Mesenchymal stem cell (in vitro differentiated cells and primary cell): ENCODE results near the gene MTRFR. TPM values are rescaled to one million over a fixed set of nuclear protein-coding genes. Genes with fewer than 3 reads are reported as not detected.

Source experiments
- DNase-seq: peaks from one replicate; pipeline ENCODE4 v3.0.0-alpha.2; 2013
- H2AFZ ChIP-seq: one replicate; pipeline ENCODE4 v1.6.1; 2013; ENCODE audit warnings: low read depth, mild to moderate bottlenecking, control low read depth, inconsistent platforms, low read length, moderate library complexity
- H2AK5ac ChIP-seq: 2 replicates; pipeline ENCODE4 v1.6.1; 2013; ENCODE audit warnings: low read length, moderate library complexity, mild to moderate bottlenecking, inconsistent platforms; ENCODE audit not compliant: severe bottlenecking
- H2BK120ac ChIP-seq: one replicate; pipeline ENCODE4 v1.6.1; 2013; ENCODE audit warnings: low read depth, mild to moderate bottlenecking, inconsistent platforms, low read length, moderate library complexity
- H2BK12ac ChIP-seq, 2 experiments: one replicate each; pipeline ENCODE4 v1.6.1; 2013; ENCODE audit warnings: inconsistent platforms in 2 of 2, low read length in 2 of 2, mild to moderate bottlenecking in 2 of 2, moderate library complexity in 2 of 2, control low read depth in 1 of 2
- H2BK15ac ChIP-seq: one replicate; pipeline ENCODE4 v1.6.1; 2013; ENCODE audit warnings: mild to moderate bottlenecking, low read depth, inconsistent platforms; ENCODE audit not compliant: poor library complexity, severe bottlenecking
- H2BK5ac ChIP-seq: 2 replicates; pipeline ENCODE4 v1.6.1; 2013; ENCODE audit warnings: low read depth, mild to moderate bottlenecking, low read length, control low read depth, inconsistent platforms; ENCODE audit not compliant: poor library complexity, severe bottlenecking
- H3K14ac ChIP-seq, 2 experiments: one replicate each; pipeline ENCODE4 v1.6.1; 2013; ENCODE audit warnings: inconsistent platforms in 2 of 2, low read length in 2 of 2, control low read depth in 1 of 2, mild to moderate bottlenecking in 1 of 2, moderate library complexity in 1 of 2
- H3K18ac ChIP-seq, 2 experiments: one replicate each; pipeline ENCODE4 v1.6.1; 2013; ENCODE audit warnings: inconsistent platforms in 2 of 2, low read length in 2 of 2, control low read depth in 1 of 2, low read depth in 1 of 2, mild to moderate bottlenecking in 1 of 2
- H3K23ac ChIP-seq, 2 experiments: one replicate each; pipeline ENCODE4 v1.6.1; 2013; ENCODE audit warnings: inconsistent platforms in 2 of 2, low read length in 2 of 2, mild to moderate bottlenecking in 2 of 2, moderate library complexity in 2 of 2, control low read depth in 1 of 2
- H3K27ac ChIP-seq: 2 replicates; pipeline ENCODE4 v1.5.1; 2013; ENCODE audit warnings: mild to moderate bottlenecking, moderate library complexity, low read length, control low read depth, inconsistent platforms; ENCODE audit not compliant: poor library complexity, severe bottlenecking
- H3K27me3 ChIP-seq, 2 experiments: 2 replicates each; pipeline versions ENCODE4 v1.6.1 to v1.7.0; 2013; ENCODE audit warnings: low read length in 2 of 2, mild to moderate bottlenecking in 2 of 2, moderate library complexity in 2 of 2, control low read depth in 1 of 2, inconsistent platforms in 1 of 2; ENCODE audit not compliant: control insufficient read depth in 1 of 2, insufficient read depth in 1 of 2
- H3K36me3 ChIP-seq, 2 experiments: 2 replicates each; pipeline versions ENCODE4 v1.6.1 to v1.7.0; 2013; ENCODE audit warnings: low read length in 2 of 2, control low read depth in 1 of 2, inconsistent platforms in 1 of 2, low read depth in 1 of 2, mild to moderate bottlenecking in 1 of 2; ENCODE audit not compliant: insufficient read depth in 2 of 2, control insufficient read depth in 1 of 2
- H3K4ac ChIP-seq, 2 experiments: one replicate each; pipeline ENCODE4 v1.6.1; 2013; ENCODE audit warnings: inconsistent platforms in 2 of 2, low read length in 2 of 2, mild to moderate bottlenecking in 2 of 2, moderate library complexity in 2 of 2, control low read depth in 1 of 2, low read depth in 1 of 2
- H3K4me1 ChIP-seq: 2 replicates; pipeline ENCODE4 v1.6.1; 2013; ENCODE audit warnings: low read depth, low read length, control low read depth; ENCODE audit not compliant: control insufficient read depth, insufficient read depth
- H3K4me2 ChIP-seq: 2 replicates; pipeline ENCODE4 v1.6.1; 2013; ENCODE audit warnings: low read length, mild to moderate bottlenecking, inconsistent platforms; ENCODE audit not compliant: poor library complexity, severe bottlenecking
- H3K4me3 ChIP-seq, 2 experiments: 2 replicates each; pipeline versions ENCODE4 v1.5.1 to v1.7.0; 2013; ENCODE audit warnings: low read length in 2 of 2, mild to moderate bottlenecking in 2 of 2, control low read depth in 1 of 2, low read depth in 1 of 2; ENCODE audit not compliant: insufficient read depth in 1 of 2
- H3K79me1 ChIP-seq: replicated peaks from 2 replicates; pipeline ENCODE4 v1.6.1; 2013; ENCODE audit warnings: mild to moderate bottlenecking, control low read depth, low read length, inconsistent platforms; ENCODE audit not compliant: poor library complexity, severe bottlenecking
- H3K9ac ChIP-seq: 2 replicates; pipeline ENCODE4 v1.7.0; 2013; ENCODE audit warnings: mild to moderate bottlenecking, low read length, moderate library complexity
- H3K9me3 ChIP-seq: 2 replicates; pipeline ENCODE4 v1.7.0; 2013; ENCODE audit warnings: mild to moderate bottlenecking, low read length; ENCODE audit not compliant: control insufficient read depth
- H4K8ac ChIP-seq: one replicate; pipeline ENCODE4 v1.6.1; 2013; ENCODE audit warnings: inconsistent platforms, mild to moderate bottlenecking, low read length, moderate library complexity
- H4K91ac ChIP-seq: one replicate; pipeline ENCODE4 v1.6.1; 2013; ENCODE audit warnings: mild to moderate bottlenecking, low read length, inconsistent platforms
- WGBS: methylation state at CpG from one replicate; pipeline ENCODE4 v1.1.7; 2013; ENCODE audit warnings: mixed read lengths; 5-methylcytosine and 5-hydroxymethylcytosine counted together
- polyA plus RNA-seq, 2 experiments: library from polyadenylated mRNA; stranded (reverse); fragments of 200-250 nt; gene quantifications; one replicate each; pipeline ENCODE4 v1.2.3, GENCODE V29; 2013

MTRFR gene
- polyA plus RNA-seq (2013, experiment 1 of 2), result 11.6 TPM
- 12.5 TPM for polyA plus RNA-seq (2013, experiment 2 of 2)

GRCh38 chr12:123232807-123233504, at the start of gene MTRFR, which contains the start of gene MPHOSPH9:
MTRFR (plus strand) TSS chr12:123233436; CDS start chr12:123253675, 20,239 bp downstream.
MPHOSPH9 (minus strand) TSS chr12:123233141; CDS start chr12:123230364, 2,777 bp downstream.
- Histone ChIP-seq H2BK15ac (peak within 1 kb of the TSS; percentile 84), H3K27me3 (no peaks in the 10 kb centered on the region), H3K9me3 (no peaks in the 10 kb centered on the region), H2AFZ (peak within 1 kb of the TSS; percentile 83), H3K9ac (peak within 1 kb of the TSS; percentile 97), H4K8ac (peak within 1 kb of the TSS; percentile 49), H3K14ac (peak within 1 kb of the TSS in 1 of 2 experiments; percentile 91), H2BK12ac (peak within 1 kb of the TSS; percentile 32 to 65), H2BK120ac (no peak within 1 kb of the TSS), H3K4me3 (peak within 1 kb of the TSS; percentile 82 to 98), H3K27ac (peak within 1 kb of the TSS; percentile 67), H3K4ac (peak within 1 kb of the TSS; percentile 58 to 92), H3K4me2 (peak within 1 kb of the TSS; percentile 77), H3K4me1 (peaks cover 5% of the 10 kb centered on the region), H3K23ac (peak within 1 kb of the TSS in 1 of 2 experiments; percentile 66), H2BK5ac (no peak within 1 kb of the TSS), H3K79me1 (peaks cover 6% of the 10 kb centered on the region), H4K91ac (peak within 1 kb of the TSS; percentile 57), H2AK5ac (peak within 1 kb of the TSS; percentile 43), H3K18ac (peak within 1 kb of the TSS; percentile 78 to 90), H3K36me3 (peaks cover 3 to 4% of the 10 kb centered on the region in 2 experiments)
- peak; percentile 100 for DNase-seq
- WGBS, result under 1% methylated on average over 57 of the region's 66 CpGs

GRCh38 chr12:123187637-123188036, 45.6 kb upstream of the MTRFR start:
- no peaks in the 10 kb centered on the region for H3K9me3 ChIP-seq
- H3K14ac ChIP-seq, result no peak overlapping the region
- no peak overlapping the region for H2BK15ac ChIP-seq
- no peak overlapping the region for H2AFZ ChIP-seq
- peaks cover 19% of the 10 kb centered on the region for H3K79me1 ChIP-seq
- H2BK120ac ChIP-seq, result no peak overlapping the region
- no peak overlapping the region for H3K18ac ChIP-seq
- H3K27ac ChIP-seq, result no peak overlapping the region
- no peak for DNase-seq
- H4K8ac ChIP-seq, result no peak overlapping the region
- H3K23ac ChIP-seq, result no peak overlapping the region
- H3K4me1 ChIP-seq, result no peaks in the 10 kb centered on the region
- 96% methylated on average over 6 of the region's 6 CpGs for WGBS
- H2BK12ac ChIP-seq, result no peak overlapping the region
- no peak overlapping the region for H2BK5ac ChIP-seq
- no peak overlapping the region for H3K4me2 ChIP-seq
- H4K91ac ChIP-seq, result no peak overlapping the region
- peaks cover 24 to 40% of the 10 kb centered on the region in 2 experiments for H3K36me3 ChIP-seq
- no peak overlapping the region for H3K4me3 ChIP-seq
- H3K27me3 ChIP-seq, result no peaks in the 10 kb centered on the region
- no peak overlapping the region for H2AK5ac ChIP-seq
- H3K9ac ChIP-seq, result no peak overlapping the region
- H3K4ac ChIP-seq, result no peak overlapping the region

- Histone ChIP-seq H3K27me3 (no peaks in the 10 kb centered on the region), H3K9ac (no peak overlapping the region), H3K9me3 (no peaks in the 10 kb centered on the region), H3K4me3 (no peak overlapping the region), H2BK12ac (no peak overlapping the region), H3K4me2 (no peak overlapping the region), H3K4ac (no peak overlapping the region), H4K91ac (no peak overlapping the region), H2AFZ (no peak overlapping the region), H3K14ac (no peak overlapping the region), H3K23ac (no peak overlapping the region), H2BK5ac (no peak overlapping the region), H3K36me3 (peaks cover 19 to 25% of the 10 kb centered on the region in 2 experiments), H2BK15ac (no peak overlapping the region), H3K18ac (no peak overlapping the region), H3K27ac (no peak overlapping the region), H2BK120ac (no peak overlapping the region), H4K8ac (no peak overlapping the region), H3K79me1 (peaks cover 9% of the 10 kb centered on the region), H2AK5ac (no peak overlapping the region), H3K4me1 (no peaks in the 10 kb centered on the region)
- DNase-seq, result no peak
- WGBS, result no CpG with 5 or more reads among the region's 3 CpGs
These were observed 33.3 kb upstream of the MTRFR start for GRCh38 chr12:123199936-123200335.

- H2BK12ac ChIP-seq, result no peak overlapping the region
- no peak overlapping the region for H2BK5ac ChIP-seq
- no peak overlapping the region for H4K8ac ChIP-seq
- H3K4me1 ChIP-seq, result no peaks in the 10 kb centered on the region
- no peak overlapping the region for H3K23ac ChIP-seq
- no peak overlapping the region for H4K91ac ChIP-seq
- no peak overlapping the region for H3K9ac ChIP-seq
- H2BK120ac ChIP-seq, result no peak overlapping the region
- H3K27ac ChIP-seq, result no peak overlapping the region
- H3K4me2 ChIP-seq, result no peak overlapping the region
- no peak overlapping the region for H3K4ac ChIP-seq
- peaks cover 9% of the 10 kb centered on the region for H3K79me1 ChIP-seq
- no peaks in the 10 kb centered on the region for H3K9me3 ChIP-seq
- no peak overlapping the region for H3K4me3 ChIP-seq
- WGBS, result 100% methylated on average over 4 of the region's 7 CpGs
- H3K27me3 ChIP-seq, result no peaks in the 10 kb centered on the region
- no peak overlapping the region for H2BK15ac ChIP-seq
- DNase-seq, result no peak
- H2AFZ ChIP-seq, result no peak overlapping the region
- no peak overlapping the region for H2AK5ac ChIP-seq
- no peak overlapping the region for H3K18ac ChIP-seq
- H3K36me3 ChIP-seq, result peaks cover 19 to 28% of the 10 kb centered on the region in 2 experiments
- H3K14ac ChIP-seq, result no peak overlapping the region
These were observed 32.8 kb upstream of the MTRFR start for GRCh38 chr12:123200414-123200813.
